GM23338 (cell line): ENCODE data around the gene CCNK. TPM values are rescaled to one million over a fixed set of nuclear protein-coding genes. Genes with fewer than 3 reads are reported as not detected.

ENCODE experiments used
- ATAC-seq: fragments of 200-7000 bp; cut with Tn5 transposase; 3 replicates; pipeline ENCODE4 v1.9.1; 2020
- DNase-seq: peaks from one replicate; pipeline ENCODE4 v3.0.0-alpha.2; 2015; ENCODE audit warnings: low spot score
- H2AFZ ChIP-seq: fragments of 200-600 bp; sonication (generic); 2 replicates; pipeline ENCODE4 v1.8.0; 2016; ENCODE audit warnings: antibody characterized with exemption, mild to moderate bottlenecking, moderate library complexity
- H3F3A ChIP-seq: fragments of 200-600 bp; sonication (generic); replicated peaks from 2 replicates; pipeline ENCODE4 v1.8.0; 2017; ENCODE audit warnings: antibody characterized with exemption, mixed run types, low read depth
- H3K27ac ChIP-seq: fragments of 200-600 bp; sonication (generic); 2 replicates; pipeline ENCODE4 v1.6.1; 2016; ENCODE audit warnings: low read depth
- H3K27me3 ChIP-seq: fragments of 200-600 bp; sonication (generic); 2 replicates; pipeline ENCODE4 v1.8.0; 2016; ENCODE audit warnings: mild to moderate bottlenecking, mixed run types, moderate library complexity; ENCODE audit not compliant: insufficient read depth
- H3K36me3 ChIP-seq: fragments of 200-600 bp; sonication (generic); 2 replicates; pipeline ENCODE4 v1.8.0; 2016; ENCODE audit warnings: mild to moderate bottlenecking; ENCODE audit not compliant: insufficient read depth
- H3K4me1 ChIP-seq: fragments of 200-600 bp; sonication (generic); 2 replicates; pipeline ENCODE4 v1.8.0; 2016; ENCODE audit warnings: mild to moderate bottlenecking, moderate library complexity; ENCODE audit not compliant: insufficient read depth
- H3K4me2 ChIP-seq: fragments of 200-600 bp; sonication (generic); 2 replicates; pipeline ENCODE4 v1.7.1; 2017; ENCODE audit warnings: mixed run types
- H3K4me3 ChIP-seq: fragments of 200-600 bp; sonication (generic); 2 replicates; pipeline ENCODE4 v1.6.1; 2016; ENCODE audit warnings: mixed run types
- H3K79me2 ChIP-seq: fragments of 200-600 bp; sonication (generic); replicated peaks from 2 replicates; pipeline ENCODE4 v1.8.0; 2017; ENCODE audit warnings: mild to moderate bottlenecking; ENCODE audit not compliant: insufficient read depth
- H3K9me2 ChIP-seq: fragments of 200-600 bp; sonication (generic); 2 replicates; pipeline ENCODE4 v1.8.0; 2017; ENCODE audit not compliant: insufficient read depth
- H4K20me1 ChIP-seq: fragments of 200-600 bp; sonication (generic); replicated peaks from 2 replicates; pipeline ENCODE4 v1.8.0; 2017; ENCODE audit warnings: mild to moderate bottlenecking; ENCODE audit not compliant: insufficient read depth
- H3K27ac Mint-ChIP-seq: 2 replicates; pipeline ENCODE4 v1.8.0; 2020; ENCODE audit warnings: inconsistent platforms, mild to moderate bottlenecking, moderate library complexity, mixed read lengths
- H3K27me3 Mint-ChIP-seq: 3 replicates; pipeline ENCODE4 v1.8.0; 2022; ENCODE audit warnings: low read depth, mild to moderate bottlenecking, moderate library complexity, mixed read lengths, inconsistent platforms; ENCODE audit not compliant: insufficient read depth, poor library complexity
- H3K36me3 Mint-ChIP-seq: 3 replicates; pipeline ENCODE4 v1.8.0; 2021; ENCODE audit warnings: low read depth, mild to moderate bottlenecking, inconsistent platforms, moderate library complexity, mixed read lengths
- H3K4me1 Mint-ChIP-seq: 3 replicates; pipeline ENCODE4 v1.8.0; 2020; ENCODE audit warnings: mild to moderate bottlenecking, inconsistent platforms, mixed read lengths
- H3K4me3 Mint-ChIP-seq: 3 replicates; pipeline ENCODE4 v1.8.0; 2021; ENCODE audit warnings: moderate library complexity, mild to moderate bottlenecking, inconsistent platforms, mixed read lengths
- H3K9me3 Mint-ChIP-seq: 3 replicates; pipeline ENCODE4 v1.8.0; 2020; ENCODE audit warnings: moderate library complexity, mild to moderate bottlenecking, inconsistent platforms, mixed read lengths
- CREB1 ChIP-seq: fragments of 250-450 bp; sonication (Bioruptor Pico); IDR thresholded peaks from 2 replicates; pipeline ENCODE4 v1.5.0; 2020; ENCODE audit warnings: low read depth, mild to moderate bottlenecking, moderate library complexity
- JUNB ChIP-seq: IDR thresholded peaks from one replicate; pipeline ENCODE4 v1.6.1; 2016; ENCODE audit warnings: antibody characterized with exemption; ENCODE audit not compliant: unreplicated experiment
- POLR2AphosphoS5 ChIP-seq: IDR thresholded peaks from 2 replicates; pipeline ENCODE4 v1.6.1; 2016; ENCODE audit warnings: antibody characterized with exemption, low read depth
- ZNF331 ChIP-seq: fragments of 250-450 bp; sonication (Bioruptor Pico); IDR thresholded peaks from 2 replicates; pipeline ENCODE4 v1.5.0; 2020; ENCODE audit warnings: low read depth, mild to moderate bottlenecking, moderate library complexity
- polyA plus RNA-seq: library from polyadenylated mRNA; unstranded; fragments of >200 nt; fragmentation: Nextera tagmentation; extraction: Ambion mirVana; gene quantifications from 2 replicates; pipeline ENCODE4 v1.2.1, GENCODE V29; 2016
- total RNA-seq: library from RNA; depleted of rRNA; stranded (reverse); fragments of >200 nt; shearing (Covaris generic); gene quantifications from 2 replicates; pipeline ENCODE4 v1.2.3, GENCODE V29; 2014
- TF ChIP-seq, protein P1 (sequence below): fragments of 250-450 bp; sonication (Bioruptor Pico); IDR thresholded peaks from 2 replicates; pipeline ENCODE4 v1.5.0; 2020; ENCODE audit warnings: mild to moderate bottlenecking, moderate library complexity
- TF ChIP-seq, protein P2 (sequence below), 2 experiments: fragments of 200-600 bp in 1 of 2; sonication (generic) in 1 of 2; conservative IDR thresholded peaks; 2 replicates each; pipeline versions ENCODE4 v1.5.1 to v1.6.1; 2016 to 2017; ENCODE audit warnings: antibody characterized with exemption in 2 of 2, low read depth in 2 of 2, mild to moderate bottlenecking in 2 of 2, moderate library complexity in 1 of 2
- TF ChIP-seq, protein P3 (sequence below): IDR thresholded peaks from 2 replicates; pipeline ENCODE4 v1.6.1; 2016; ENCODE audit warnings: antibody characterized with exemption

The CCNK gene
- total and polyA plus RNA-seq, 2 experiments from 2014 or later: 54.0 to 60.6 TPM

DNA sequence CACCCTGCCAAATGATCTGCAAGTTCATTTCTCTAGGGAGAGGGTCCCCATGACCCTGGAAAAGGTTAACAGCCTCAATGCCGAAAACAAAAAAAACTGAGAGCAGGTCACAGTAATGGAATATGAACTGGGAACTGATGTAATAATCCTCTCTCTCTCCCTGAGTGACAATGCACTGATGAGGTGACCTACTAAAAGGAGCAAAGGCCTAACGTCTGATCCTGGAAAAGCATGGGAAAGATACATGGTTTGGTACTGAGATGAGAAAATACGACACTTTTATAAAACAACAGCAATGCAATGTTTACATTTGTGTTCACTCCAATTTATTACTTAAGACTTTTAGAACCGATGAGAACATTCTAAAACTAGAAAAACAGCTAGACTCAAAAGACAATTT is 28.2 kb upstream of the CCNK start (continued):
- TF ChIP-seq, protein P1, sequence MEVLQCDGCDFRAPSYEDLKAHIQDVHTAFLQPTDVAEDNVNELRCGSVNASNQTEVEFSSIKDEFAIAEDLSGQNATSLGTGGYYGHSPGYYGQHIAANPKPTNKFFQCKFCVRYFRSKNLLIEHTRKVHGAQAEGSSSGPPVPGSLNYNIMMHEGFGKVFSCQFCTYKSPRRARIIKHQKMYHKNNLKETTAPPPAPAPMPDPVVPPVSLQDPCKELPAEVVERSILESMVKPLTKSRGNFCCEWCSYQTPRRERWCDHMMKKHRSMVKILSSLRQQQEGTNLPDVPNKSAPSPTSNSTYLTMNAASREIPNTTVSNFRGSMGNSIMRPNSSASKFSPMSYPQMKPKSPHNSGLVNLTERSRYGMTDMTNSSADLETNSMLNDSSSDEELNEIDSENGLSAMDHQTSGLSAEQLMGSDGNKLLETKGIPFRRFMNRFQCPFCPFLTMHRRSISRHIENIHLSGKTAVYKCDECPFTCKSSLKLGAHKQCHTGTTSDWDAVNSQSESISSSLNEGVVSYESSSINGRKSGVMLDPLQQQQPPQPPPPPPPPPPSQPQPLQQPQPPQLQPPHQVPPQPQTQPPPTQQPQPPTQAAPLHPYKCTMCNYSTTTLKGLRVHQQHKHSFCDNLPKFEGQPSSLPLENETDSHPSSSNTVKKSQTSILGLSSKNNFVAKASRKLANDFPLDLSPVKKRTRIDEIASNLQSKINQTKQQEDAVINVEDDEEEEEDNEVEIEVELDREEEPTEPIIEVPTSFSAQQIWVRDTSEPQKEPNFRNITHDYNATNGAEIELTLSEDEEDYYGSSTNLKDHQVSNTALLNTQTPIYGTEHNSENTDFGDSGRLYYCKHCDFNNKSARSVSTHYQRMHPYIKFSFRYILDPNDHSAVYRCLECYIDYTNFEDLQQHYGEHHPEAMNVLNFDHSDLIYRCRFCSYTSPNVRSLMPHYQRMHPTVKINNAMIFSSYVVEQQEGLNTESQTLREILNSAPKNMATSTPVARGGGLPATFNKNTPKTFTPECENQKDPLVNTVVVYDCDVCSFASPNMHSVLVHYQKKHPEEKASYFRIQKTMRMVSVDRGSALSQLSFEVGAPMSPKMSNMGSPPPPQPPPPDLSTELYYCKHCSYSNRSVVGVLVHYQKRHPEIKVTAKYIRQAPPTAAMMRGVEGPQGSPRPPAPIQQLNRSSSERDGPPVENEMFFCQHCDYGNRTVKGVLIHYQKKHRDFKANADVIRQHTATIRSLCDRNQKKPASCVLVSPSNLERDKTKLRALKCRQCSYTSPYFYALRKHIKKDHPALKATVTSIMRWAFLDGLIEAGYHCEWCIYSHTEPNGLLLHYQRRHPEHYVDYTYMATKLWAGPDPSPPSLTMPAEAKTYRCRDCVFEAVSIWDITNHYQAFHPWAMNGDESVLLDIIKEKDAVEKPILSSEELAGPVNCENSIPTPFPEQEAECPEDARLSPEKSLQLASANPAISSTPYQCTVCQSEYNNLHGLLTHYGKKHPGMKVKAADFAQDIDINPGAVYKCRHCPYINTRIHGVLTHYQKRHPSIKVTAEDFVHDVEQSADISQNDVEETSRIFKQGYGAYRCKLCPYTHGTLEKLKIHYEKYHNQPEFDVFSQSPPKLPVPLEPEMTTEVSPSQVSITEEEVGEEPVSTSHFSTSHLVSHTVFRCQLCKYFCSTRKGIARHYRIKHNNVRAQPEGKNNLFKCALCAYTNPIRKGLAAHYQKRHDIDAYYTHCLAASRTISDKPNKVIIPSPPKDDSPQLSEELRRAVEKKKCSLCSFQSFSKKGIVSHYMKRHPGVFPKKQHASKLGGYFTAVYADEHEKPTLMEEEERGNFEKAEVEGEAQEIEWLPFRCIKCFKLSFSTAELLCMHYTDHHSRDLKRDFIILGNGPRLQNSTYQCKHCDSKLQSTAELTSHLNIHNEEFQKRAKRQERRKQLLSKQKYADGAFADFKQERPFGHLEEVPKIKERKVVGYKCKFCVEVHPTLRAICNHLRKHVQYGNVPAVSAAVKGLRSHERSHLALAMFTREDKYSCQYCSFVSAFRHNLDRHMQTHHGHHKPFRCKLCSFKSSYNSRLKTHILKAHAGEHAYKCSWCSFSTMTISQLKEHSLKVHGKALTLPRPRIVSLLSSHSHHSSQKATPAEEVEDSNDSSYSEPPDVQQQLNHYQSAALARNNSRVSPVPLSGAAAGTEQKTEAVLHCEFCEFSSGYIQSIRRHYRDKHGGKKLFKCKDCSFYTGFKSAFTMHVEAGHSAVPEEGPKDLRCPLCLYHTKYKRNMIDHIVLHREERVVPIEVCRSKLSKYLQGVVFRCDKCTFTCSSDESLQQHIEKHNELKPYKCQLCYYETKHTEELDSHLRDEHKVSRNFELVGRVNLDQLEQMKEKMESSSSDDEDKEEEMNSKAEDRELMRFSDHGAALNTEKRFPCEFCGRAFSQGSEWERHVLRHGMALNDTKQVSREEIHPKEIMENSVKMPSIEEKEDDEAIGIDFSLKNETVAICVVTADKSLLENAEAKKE (CRISPR knock-in tag): no peak
- TF ChIP-seq, protein P2, sequence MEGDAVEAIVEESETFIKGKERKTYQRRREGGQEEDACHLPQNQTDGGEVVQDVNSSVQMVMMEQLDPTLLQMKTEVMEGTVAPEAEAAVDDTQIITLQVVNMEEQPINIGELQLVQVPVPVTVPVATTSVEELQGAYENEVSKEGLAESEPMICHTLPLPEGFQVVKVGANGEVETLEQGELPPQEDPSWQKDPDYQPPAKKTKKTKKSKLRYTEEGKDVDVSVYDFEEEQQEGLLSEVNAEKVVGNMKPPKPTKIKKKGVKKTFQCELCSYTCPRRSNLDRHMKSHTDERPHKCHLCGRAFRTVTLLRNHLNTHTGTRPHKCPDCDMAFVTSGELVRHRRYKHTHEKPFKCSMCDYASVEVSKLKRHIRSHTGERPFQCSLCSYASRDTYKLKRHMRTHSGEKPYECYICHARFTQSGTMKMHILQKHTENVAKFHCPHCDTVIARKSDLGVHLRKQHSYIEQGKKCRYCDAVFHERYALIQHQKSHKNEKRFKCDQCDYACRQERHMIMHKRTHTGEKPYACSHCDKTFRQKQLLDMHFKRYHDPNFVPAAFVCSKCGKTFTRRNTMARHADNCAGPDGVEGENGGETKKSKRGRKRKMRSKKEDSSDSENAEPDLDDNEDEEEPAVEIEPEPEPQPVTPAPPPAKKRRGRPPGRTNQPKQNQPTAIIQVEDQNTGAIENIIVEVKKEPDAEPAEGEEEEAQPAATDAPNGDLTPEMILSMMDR (conservative IDR thresholded peaks at IDR 0.05; ENCODE audit: low read depth in 2 of 2): no peak

DNA sequence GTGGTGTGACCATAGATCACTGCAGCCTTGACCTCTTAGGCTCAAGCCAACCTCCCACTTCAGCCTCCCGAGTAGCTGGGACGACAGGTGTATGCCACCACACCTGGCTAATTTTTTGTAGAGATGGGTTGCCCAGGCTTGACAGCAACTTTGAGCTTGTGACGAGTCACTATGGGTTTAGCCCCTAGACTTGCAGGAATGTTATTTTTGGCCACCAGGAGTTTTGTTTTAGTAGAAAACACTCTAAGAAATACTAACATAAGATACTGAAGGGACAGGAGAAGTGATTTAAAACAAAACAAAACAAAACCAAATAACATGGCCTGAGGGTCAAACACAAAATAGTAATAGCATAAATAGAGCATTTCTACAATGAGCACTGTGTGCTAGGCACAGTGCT is 27.0 kb upstream of the CCNK start:
- no peaks in the 10 kb centered on the region for H3K4me1 Mint-ChIP-seq
- Histone ChIP-seq H3K4me2 (no peak overlapping the region), H3K4me3 (no peak overlapping the region), H2AFZ (no peak overlapping the region), H3F3A (no peaks in the 10 kb centered on the region), H3K36me3 (peaks cover 10% of the 10 kb centered on the region; the same call in 1 of the 2 replicates), H3K9me2 (no peaks in the 10 kb centered on the region), H4K20me1 (peaks cover 7% of the 10 kb centered on the region), H3K27me3 (no peaks in the 10 kb centered on the region), H3K79me2 (peaks cover 13% of the 10 kb centered on the region), H3K27ac (no peak overlapping the region), H3K4me1 (no peaks in the 10 kb centered on the region)
- no peak for ATAC-seq
- H3K9me3 Mint-ChIP-seq: no peaks in the 10 kb centered on the region
- peaks cover 23% of the 10 kb centered on the region for H3K36me3 Mint-ChIP-seq
- DNase-seq: no peak
- TF ChIP-seq JUNB: no peak
- TF ChIP-seq, protein P1 (CRISPR knock-in tag): no peak
- TF ChIP-seq CREB1: no peak
- no peak for TF ChIP-seq POLR2AphosphoS5
- no peak for TF ChIP-seq ZNF331 (CRISPR knock-in tag)
- TF ChIP-seq, protein P3, sequence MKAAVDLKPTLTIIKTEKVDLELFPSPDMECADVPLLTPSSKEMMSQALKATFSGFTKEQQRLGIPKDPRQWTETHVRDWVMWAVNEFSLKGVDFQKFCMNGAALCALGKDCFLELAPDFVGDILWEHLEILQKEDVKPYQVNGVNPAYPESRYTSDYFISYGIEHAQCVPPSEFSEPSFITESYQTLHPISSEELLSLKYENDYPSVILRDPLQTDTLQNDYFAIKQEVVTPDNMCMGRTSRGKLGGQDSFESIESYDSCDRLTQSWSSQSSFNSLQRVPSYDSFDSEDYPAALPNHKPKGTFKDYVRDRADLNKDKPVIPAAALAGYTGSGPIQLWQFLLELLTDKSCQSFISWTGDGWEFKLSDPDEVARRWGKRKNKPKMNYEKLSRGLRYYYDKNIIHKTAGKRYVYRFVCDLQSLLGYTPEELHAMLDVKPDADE: no peak
- H3K27me3 Mint-ChIP-seq: peaks cover 2% of the 10 kb centered on the region
- no peak overlapping the region; the same call in none of the 2 replicates for H3K27ac Mint-ChIP-seq
- no peak overlapping the region for H3K4me3 Mint-ChIP-seq
